HFFc6 (cell line): ENCODE measurements around the gene PDE4A. TPM values are rescaled to one million over a fixed set of nuclear protein-coding genes. Genes with fewer than 3 reads are reported as not detected.
"Not testable (repeated sequence)": the region's sequence is repeated elsewhere in the genome, so short reads cannot be mapped to it uniquely, and the experiment has no call there.

Experiments
- DNase-seq: peaks from one replicate; pipeline ENCODE4 v3.0.0-alpha.2; 2018
- H3K27ac Mint-ChIP-seq: 2 replicates; pipeline ENCODE4 v1.8.0; 2020; ENCODE audit warnings: mild to moderate bottlenecking, mixed read lengths
- H3K27me3 Mint-ChIP-seq: 2 replicates; pipeline ENCODE4 v1.8.0; 2021; ENCODE audit warnings: mild to moderate bottlenecking, moderate library complexity, mixed read lengths; ENCODE audit not compliant: insufficient read depth
- H3K36me3 Mint-ChIP-seq: 2 replicates; pipeline ENCODE4 v1.8.0; 2021; ENCODE audit warnings: low read depth, mixed read lengths
- H3K4me1 Mint-ChIP-seq: 2 replicates; pipeline ENCODE4 v1.8.0; 2020; ENCODE audit warnings: low read depth, mixed read lengths
- H3K4me3 Mint-ChIP-seq: 2 replicates; pipeline ENCODE4 v1.8.0; 2020; ENCODE audit warnings: mild to moderate bottlenecking, moderate library complexity, mixed read lengths
- H3K9me3 Mint-ChIP-seq: 2 replicates; pipeline ENCODE4 v1.8.0; 2020; ENCODE audit warnings: mild to moderate bottlenecking, mixed read lengths
- CTCF ChIP-seq: fragments of 200-600 bp; sonication (generic); IDR thresholded peaks from 2 replicates; pipeline ENCODE4 v1.5.0; 2021; ENCODE audit warnings: antibody characterized with exemption, mild to moderate bottlenecking
- total RNA-seq, 6 experiments: library from RNA; stranded (reverse); fragmentation: NEBNext Ultra II Directional; extraction: Animal tissue kit (Norgen Biotek cat#: 25700); gene quantifications; 2 replicates in 1 of 6; 3 replicates in 5 of 6; pipeline ENCODE4 v1.2.3, GENCODE V29; 2021

PDE4A gene
- total RNA-seq, 6 experiments from 2014 or later = 10.1 to 18.9 (median 10.8) TPM

- Mint-ChIP-seq H3K9me3 (no peaks in the 10 kb centered on the region), H3K4me1 (peaks cover 18% of the 10 kb centered on the region), H3K36me3 (peaks cover 12% of the 10 kb centered on the region), H3K4me3 (peak within 1 kb of the TSS; percentile 98), H3K27me3 (peaks cover 1% of the 10 kb centered on the region), H3K27ac (peak within 1 kb of the TSS; percentile 84)
- peak; percentile 96 for DNase-seq
- TF ChIP-seq CTCF = no peak
Observed at GRCh38 chr19:10380313-10381102, 39.8 kb upstream of the PDE4A start, which contains the start of gene TYK2. TSS of gene TYK2 (minus strand) at chr19:10380572. CDS start at chr19:10378406, 2,166 bp downstream.

- H3K36me3 Mint-ChIP-seq, DNase-seq, H3K27me3 Mint-ChIP-seq, H3K9me3 Mint-ChIP-seq, H3K27ac Mint-ChIP-seq, H3K4me3 Mint-ChIP-seq: not testable (repeated sequence)
- peaks cover 18% of the 10 kb centered on the region for H3K4me1 Mint-ChIP-seq
Observed at GRCh38 chr19:10383223-10383499, 37.2 kb upstream of the PDE4A start.

GRCh38 chr19:10384580-10384979, 35.8 kb upstream of the PDE4A start:
- 0 out of 2 replicates have a peak, but pooled peaks have one; percentile 7 for TF ChIP-seq CTCF
- H3K4me3 Mint-ChIP-seq = no peak overlapping the region
- peaks cover 11% of the 10 kb centered on the region for H3K4me1 Mint-ChIP-seq

GRCh38 chr19:10388957-10389356, 31.4 kb upstream of the PDE4A start:
- H3K4me1 Mint-ChIP-seq = no peaks in the 10 kb centered on the region
- no peaks in the 10 kb centered on the region for H3K9me3 Mint-ChIP-seq
- no peak overlapping the region; the same call in 1 of the 2 replicates for H3K27ac Mint-ChIP-seq
- peaks cover 11% of the 10 kb centered on the region for H3K36me3 Mint-ChIP-seq
- no peak overlapping the region; the same call in 1 of the 2 replicates for H3K4me3 Mint-ChIP-seq
- DNase-seq = peak; percentile 69
- TF ChIP-seq CTCF = peak; percentile 99
- H3K27me3 Mint-ChIP-seq = no peaks in the 10 kb centered on the region; the same call in 1 of the 2 replicates

More at GRCh38 chr19:10384580-10384979, 35.8 kb upstream of the PDE4A start:
- H3K27me3 Mint-ChIP-seq = peaks cover 1% of the 10 kb centered on the region; the same call in 1 of the 2 replicates
- no peak for DNase-seq
- H3K36me3 Mint-ChIP-seq = no peaks in the 10 kb centered on the region
- no peak overlapping the region for H3K27ac Mint-ChIP-seq
- H3K9me3 Mint-ChIP-seq = no peaks in the 10 kb centered on the region

- Mint-ChIP-seq H3K4me1 (no peaks in the 10 kb centered on the region), H3K36me3 (peaks cover 15% of the 10 kb centered on the region), H3K27me3 (no peaks in the 10 kb centered on the region; the same call in 1 of the 2 replicates), H3K9me3 (no peaks in the 10 kb centered on the region), H3K4me3 (no peak overlapping the region), H3K27ac (peak overlapping the region; percentile 13; the same call in 1 of the 2 replicates)
- DNase-seq = no peak
- no peak; the same call in 1 of the 2 replicates for TF ChIP-seq CTCF
Observed at GRCh38 chr19:10389863-10390262, 30.5 kb upstream of the PDE4A start.

- peaks cover 15% of the 10 kb centered on the region for H3K36me3 Mint-ChIP-seq
- DNase-seq = peak; percentile 62
- H3K27ac Mint-ChIP-seq = no peak overlapping the region
- no peaks in the 10 kb centered on the region; the same call in 1 of the 2 replicates for H3K27me3 Mint-ChIP-seq
- peak; percentile 93 for TF ChIP-seq CTCF
- H3K4me1 Mint-ChIP-seq = no peaks in the 10 kb centered on the region
- H3K4me3 Mint-ChIP-seq = no peak overlapping the region
- H3K9me3 Mint-ChIP-seq = no peaks in the 10 kb centered on the region
Observed at GRCh38 chr19:10390652-10391286, 29.6 kb upstream of the PDE4A start.
